A673 (cell line): ENCODE data around the gene ESR2.

ENCODE experiments used
- EZH2 ChIP-seq: fragments of 200-600 bp; sonication (generic); IDR thresholded peaks from 2 replicates; pipeline ENCODE4 v1.6.1; 2017; ENCODE audit warnings: borderline replicate concordance, low read depth, mild to moderate bottlenecking, mixed read lengths, antibody characterized with exemption, low read length; ENCODE audit not compliant: poor library complexity, severe bottlenecking
- TF ChIP-seq, protein P1 (sequence below): fragments of 300-800, 200-600 bp; sonication (generic); conservative IDR thresholded peaks from 2 replicates; pipeline ENCODE4 v1.5.1; 2017; ENCODE audit warnings: low read depth, mild to moderate bottlenecking, antibody characterized with exemption, low read length, moderate library complexity, mixed read lengths

DNA sequence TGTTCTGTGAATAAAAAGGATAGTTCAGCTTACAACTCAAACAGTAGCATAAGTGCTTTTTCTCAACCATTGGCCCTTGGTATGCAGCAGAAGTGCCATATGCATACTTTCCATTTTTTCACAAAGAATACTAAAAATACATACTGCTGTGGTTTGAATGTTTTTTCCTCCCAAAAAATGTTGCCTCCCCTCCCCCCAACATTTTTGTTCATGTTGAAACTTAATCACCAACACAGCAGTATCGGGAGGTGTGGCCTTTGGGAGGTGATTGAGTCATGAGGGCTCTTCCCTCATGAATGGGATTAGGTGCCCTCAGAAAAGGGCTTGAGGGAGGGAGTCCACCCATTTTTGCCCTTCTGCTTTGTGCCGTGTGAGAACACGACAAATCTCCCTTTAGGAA lies 198.6 kb downstream of the ESR2 start:
- TF ChIP-seq, protein P1, sequence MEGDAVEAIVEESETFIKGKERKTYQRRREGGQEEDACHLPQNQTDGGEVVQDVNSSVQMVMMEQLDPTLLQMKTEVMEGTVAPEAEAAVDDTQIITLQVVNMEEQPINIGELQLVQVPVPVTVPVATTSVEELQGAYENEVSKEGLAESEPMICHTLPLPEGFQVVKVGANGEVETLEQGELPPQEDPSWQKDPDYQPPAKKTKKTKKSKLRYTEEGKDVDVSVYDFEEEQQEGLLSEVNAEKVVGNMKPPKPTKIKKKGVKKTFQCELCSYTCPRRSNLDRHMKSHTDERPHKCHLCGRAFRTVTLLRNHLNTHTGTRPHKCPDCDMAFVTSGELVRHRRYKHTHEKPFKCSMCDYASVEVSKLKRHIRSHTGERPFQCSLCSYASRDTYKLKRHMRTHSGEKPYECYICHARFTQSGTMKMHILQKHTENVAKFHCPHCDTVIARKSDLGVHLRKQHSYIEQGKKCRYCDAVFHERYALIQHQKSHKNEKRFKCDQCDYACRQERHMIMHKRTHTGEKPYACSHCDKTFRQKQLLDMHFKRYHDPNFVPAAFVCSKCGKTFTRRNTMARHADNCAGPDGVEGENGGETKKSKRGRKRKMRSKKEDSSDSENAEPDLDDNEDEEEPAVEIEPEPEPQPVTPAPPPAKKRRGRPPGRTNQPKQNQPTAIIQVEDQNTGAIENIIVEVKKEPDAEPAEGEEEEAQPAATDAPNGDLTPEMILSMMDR = no peak
- TF ChIP-seq EZH2 = no peak
